Activated CD4-positive, alpha-beta T cell treated with anti-CD3 and anti-CD28 coated beads, Interleukin-2, amount 10 ng/mL, durations not matched to agents 24 days and 14 days (primary cell): ENCODE results near the gene ROR2. TPM values are rescaled to one million over a fixed set of nuclear protein-coding genes. Genes with fewer than 3 reads are reported as not detected.
A peak's percentile ranks its signal among the peaks of the same experiment; 100 is the strongest.
"Not testable (repeated sequence)": the region's sequence is repeated elsewhere in the genome, so short reads cannot be mapped to it uniquely, and the experiment has no call there.

Experiments used
- DNase-seq: peaks from one replicate; pipeline ENCODE4 v3.0.0; 2022
- H3K27ac Mint-ChIP-seq: one replicate; pipeline ENCODE4 v1.8.0; 2022; ENCODE audit warnings: mild to moderate bottlenecking, mixed read lengths
- H3K27me3 Mint-ChIP-seq: one replicate; pipeline ENCODE4 v1.8.0; 2022; ENCODE audit warnings: mixed read lengths
- H3K36me3 Mint-ChIP-seq: one replicate; pipeline ENCODE4 v1.8.0; 2022; ENCODE audit warnings: low read depth, mild to moderate bottlenecking, mixed read lengths
- H3K4me1 Mint-ChIP-seq: one replicate; pipeline ENCODE4 v1.8.0; 2021; ENCODE audit warnings: mixed read lengths
- H3K4me3 Mint-ChIP-seq: one replicate; pipeline ENCODE4 v1.8.0; 2022; ENCODE audit warnings: mild to moderate bottlenecking, moderate library complexity, mixed read lengths
- H3K9me3 Mint-ChIP-seq: one replicate; pipeline ENCODE4 v1.8.0; 2021; ENCODE audit warnings: mixed read lengths
- intact Hi-C: fragments of 100-400 bp; cut with micrococcal nuclease; formaldehyde crosslinking; loops from one replicate; pipeline ENCODE4 v1.15.1; 2023
- total RNA-seq: library from RNA; stranded (reverse); gene quantifications from 2 replicates; pipeline ENCODE4 v1.2.3, GENCODE V29; 2022

The ROR2 gene
- total RNA-seq, 1 donor from 2014 or later = 0.40 TPM

DNA sequence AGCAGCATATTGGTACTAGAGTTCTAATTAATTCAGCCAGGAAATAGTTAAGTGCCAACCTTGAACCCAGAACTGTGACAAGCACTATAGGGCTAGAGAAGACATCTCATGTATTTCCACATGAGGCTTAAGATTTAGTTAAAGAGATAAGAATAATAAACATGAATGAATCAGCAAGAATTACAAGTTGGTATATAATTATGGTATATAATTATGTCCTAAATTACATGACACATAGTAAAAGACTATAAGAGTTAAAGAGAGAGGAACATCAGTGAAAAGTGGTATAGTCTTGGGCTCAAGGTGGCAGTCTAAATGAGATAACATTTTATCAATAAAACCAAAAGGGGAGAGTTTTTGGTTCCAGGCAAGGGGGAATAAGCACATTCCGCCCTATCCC lies 303.3 kb downstream of the ROR2 start:
- Mint-ChIP-seq H3K9me3 (no peaks in the 10 kb centered on the region), H3K36me3 (no peaks in the 10 kb centered on the region), H3K27ac (no peak overlapping the region), H3K27me3 (peaks cover 13% of the 10 kb centered on the region), H3K4me3 (no peak overlapping the region), H3K4me1 (peaks cover 2% of the 10 kb centered on the region)
- DNase-seq = no peak
- intact Hi-C loops = no loop called here

- Mint-ChIP-seq H3K9me3 (no peaks in the 10 kb centered on the region), H3K4me1 (peaks cover 2% of the 10 kb centered on the region), H3K36me3 (no peaks in the 10 kb centered on the region), H3K27me3 (peaks cover 6% of the 10 kb centered on the region), H3K27ac (no peak overlapping the region), H3K4me3 (no peak overlapping the region)
- DNase-seq = no peak
- intact Hi-C loops = no loop called here
Measured at GRCh38 chr9:91644433-91644832, 305.6 kb downstream of the ROR2 start.

DNA sequence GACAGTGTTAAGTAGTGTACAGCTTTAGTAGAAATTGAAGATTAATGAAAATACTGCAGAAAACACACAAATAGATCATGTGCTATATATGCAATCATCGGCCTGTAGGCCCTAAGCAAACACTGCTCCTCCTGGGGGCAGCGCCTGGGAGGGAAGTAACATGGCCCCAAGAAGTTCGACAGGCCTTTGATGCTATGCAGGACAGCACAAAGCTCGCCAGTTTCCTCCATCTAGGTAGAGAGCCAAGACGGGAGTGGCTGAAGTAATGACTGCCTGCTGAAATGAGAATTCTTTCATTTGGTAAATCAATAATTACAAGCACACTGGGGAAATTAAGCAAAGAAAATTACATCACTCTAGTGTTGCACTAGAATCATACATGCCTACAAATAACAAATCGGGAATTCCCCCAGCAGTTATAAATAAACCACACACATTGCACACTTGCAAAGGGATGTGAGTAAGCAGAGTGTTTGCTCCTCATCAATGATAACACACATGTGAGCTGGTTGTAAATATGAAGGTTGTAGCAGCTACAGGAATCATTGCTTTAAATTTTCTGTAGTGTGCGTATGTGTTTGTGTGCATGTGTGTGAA lies 306.4 kb downstream of the ROR2 start:
- Mint-ChIP-seq H3K4me1 (peaks cover 2% of the 10 kb centered on the region), H3K36me3 (no peaks in the 10 kb centered on the region), H3K27me3 (peaks cover 4% of the 10 kb centered on the region), H3K4me3 (no peak overlapping the region), H3K27ac (no peak overlapping the region), H3K9me3 (no peaks in the 10 kb centered on the region)
- peak; percentile 49 for DNase-seq
- intact Hi-C loops = no loop called here

GRCh38 chr9:91642771-91643170 lies 307.3 kb downstream of the ROR2 start:
- H3K4me3 Mint-ChIP-seq = no peak overlapping the region
- H3K4me1 Mint-ChIP-seq = peaks cover 2% of the 10 kb centered on the region
- H3K27ac Mint-ChIP-seq = no peak overlapping the region
- H3K36me3 Mint-ChIP-seq = no peaks in the 10 kb centered on the region
- intact Hi-C loops = no loop called here
- peaks cover 11% of the 10 kb centered on the region for H3K27me3 Mint-ChIP-seq
- no peaks in the 10 kb centered on the region for H3K9me3 Mint-ChIP-seq
- DNase-seq = no peak

DNA sequence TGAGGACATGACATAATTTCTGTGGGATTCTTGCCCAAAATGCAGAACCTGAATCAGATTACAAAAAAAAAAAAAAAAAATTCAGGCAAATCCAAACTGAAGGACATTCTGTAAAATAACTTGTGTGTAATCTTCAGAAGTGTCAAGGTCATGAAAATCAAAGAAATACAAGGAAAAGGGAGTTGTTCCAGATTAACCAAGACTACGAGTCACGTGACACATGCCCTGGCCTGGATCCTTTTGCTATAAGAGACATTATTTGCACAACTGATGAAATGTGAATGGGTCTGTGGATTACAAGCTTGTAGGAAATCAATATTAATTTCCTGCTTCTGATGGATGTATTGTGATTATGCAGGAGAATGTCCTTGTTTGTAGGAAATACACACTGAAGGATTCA lies 309.6 kb downstream of the ROR2 start:
- Mint-ChIP-seq H3K27ac (no peak overlapping the region), H3K9me3 (no peaks in the 10 kb centered on the region), H3K36me3 (no peaks in the 10 kb centered on the region), H3K4me3 (no peak overlapping the region), H3K27me3 (peaks cover 19% of the 10 kb centered on the region), H3K4me1 (peaks cover 2% of the 10 kb centered on the region)
- no peak for DNase-seq
- intact Hi-C loops = no loop called here

DNA sequence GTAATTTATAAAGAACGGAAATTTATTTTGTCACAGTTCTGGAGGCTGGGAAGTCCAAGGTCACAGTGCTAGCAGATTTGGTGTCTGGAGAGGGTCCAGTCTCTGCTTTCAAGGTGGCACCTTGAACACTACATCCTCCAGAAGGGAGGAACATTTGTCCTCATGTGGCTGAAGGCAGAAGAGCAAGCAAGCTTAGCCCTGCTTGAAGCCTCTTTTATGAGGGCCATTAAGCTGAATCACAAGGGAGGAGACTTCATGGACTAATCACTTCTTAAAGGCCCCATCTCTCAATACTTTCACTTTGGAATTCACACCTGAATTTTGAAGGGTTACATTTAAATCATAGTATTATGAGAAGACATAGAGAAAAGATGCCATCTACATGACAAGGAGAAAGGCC lies 311.0 kb downstream of the ROR2 start:
- Mint-ChIP-seq H3K4me1 (peaks cover 2% of the 10 kb centered on the region), H3K4me3 (no peak overlapping the region), H3K27ac (no peak overlapping the region), H3K27me3 (peaks cover 23% of the 10 kb centered on the region), H3K36me3 (no peaks in the 10 kb centered on the region), H3K9me3 (no peaks in the 10 kb centered on the region)
- intact Hi-C loops = no loop called here
- DNase-seq = no peak

DNA sequence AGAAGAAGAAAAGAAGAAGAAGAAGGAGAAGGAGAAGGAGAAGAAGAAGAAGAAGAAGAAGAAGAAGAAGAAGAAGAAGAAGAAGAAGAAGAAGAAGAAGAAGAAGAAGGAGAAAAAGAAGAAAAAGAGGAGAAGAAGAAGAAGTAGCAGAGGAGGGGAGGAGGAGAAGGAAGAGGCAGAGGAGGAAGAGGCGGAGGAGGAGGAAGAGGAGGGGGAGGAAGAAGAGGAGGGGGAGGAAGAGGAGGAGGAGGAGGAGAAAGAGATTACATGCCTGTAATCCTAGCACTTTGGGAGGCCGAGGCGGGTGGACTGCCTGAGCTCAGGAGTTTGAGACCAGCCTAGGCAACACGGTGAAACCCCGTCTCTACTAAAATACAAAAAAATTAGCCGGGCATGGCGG lies 315.2 kb downstream of the ROR2 start:
- H3K9me3 Mint-ChIP-seq, H3K4me3 Mint-ChIP-seq, H3K4me1 Mint-ChIP-seq, H3K36me3 Mint-ChIP-seq, DNase-seq, H3K27ac Mint-ChIP-seq, intact Hi-C loops: not testable (repeated sequence)
- H3K27me3 Mint-ChIP-seq = peaks cover 38% of the 10 kb centered on the region

DNA sequence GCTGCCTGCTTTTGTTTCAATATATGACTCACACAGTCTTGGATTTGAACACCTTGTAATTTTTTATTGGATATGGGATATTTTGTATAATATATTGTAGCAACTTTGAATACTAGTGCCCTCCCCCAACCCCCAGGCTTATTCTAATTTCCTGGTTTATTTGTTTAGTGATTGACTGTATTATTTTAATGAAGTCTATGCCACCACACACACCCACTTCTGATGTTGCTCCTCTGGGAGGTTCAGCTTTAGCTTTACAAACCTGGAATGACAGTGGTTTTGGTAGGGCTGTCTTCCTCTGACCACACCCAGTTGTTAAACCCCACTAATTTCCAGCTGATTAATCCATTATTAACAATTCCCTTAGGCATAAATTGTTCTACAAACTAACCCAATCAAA lies 320.3 kb downstream of the ROR2 start:
- Mint-ChIP-seq H3K27me3 (peaks cover 40% of the 10 kb centered on the region), H3K27ac (no peak overlapping the region), H3K9me3 (peaks cover 3% of the 10 kb centered on the region), H3K4me1 (no peaks in the 10 kb centered on the region), H3K4me3 (no peak overlapping the region), H3K36me3 (no peaks in the 10 kb centered on the region)
- intact Hi-C loops = no loop called here
- no peak for DNase-seq

- intact Hi-C loops = no loop called here
- no peak overlapping the region for H3K27ac Mint-ChIP-seq
- no peak for DNase-seq
- peaks cover 35% of the 10 kb centered on the region for H3K27me3 Mint-ChIP-seq
- H3K4me3 Mint-ChIP-seq = no peak overlapping the region
- no peaks in the 10 kb centered on the region for H3K36me3 Mint-ChIP-seq
- peaks cover 3% of the 10 kb centered on the region for H3K9me3 Mint-ChIP-seq
- H3K4me1 Mint-ChIP-seq = no peaks in the 10 kb centered on the region
Measured at GRCh38 chr9:91628892-91629291, 321.1 kb downstream of the ROR2 start.

- Mint-ChIP-seq H3K27me3 (peaks cover 40% of the 10 kb centered on the region), H3K36me3 (no peaks in the 10 kb centered on the region), H3K4me1 (no peaks in the 10 kb centered on the region), H3K9me3 (peaks cover 3% of the 10 kb centered on the region), H3K27ac (no peak overlapping the region), H3K4me3 (no peak overlapping the region)
- intact Hi-C loops = no loop called here
- no peak for DNase-seq
Measured at GRCh38 chr9:91625331-91625730, 324.7 kb downstream of the ROR2 start.

- no peak for DNase-seq
- Mint-ChIP-seq H3K9me3 (no peaks in the 10 kb centered on the region), H3K4me1 (no peaks in the 10 kb centered on the region), H3K27ac (no peak overlapping the region), H3K4me3 (no peak overlapping the region), H3K27me3 (peaks cover 41% of the 10 kb centered on the region), H3K36me3 (no peaks in the 10 kb centered on the region)
- intact Hi-C loops = no loop called here
Measured at GRCh38 chr9:91623004-91623403, 327.0 kb downstream of the ROR2 start.

DNA sequence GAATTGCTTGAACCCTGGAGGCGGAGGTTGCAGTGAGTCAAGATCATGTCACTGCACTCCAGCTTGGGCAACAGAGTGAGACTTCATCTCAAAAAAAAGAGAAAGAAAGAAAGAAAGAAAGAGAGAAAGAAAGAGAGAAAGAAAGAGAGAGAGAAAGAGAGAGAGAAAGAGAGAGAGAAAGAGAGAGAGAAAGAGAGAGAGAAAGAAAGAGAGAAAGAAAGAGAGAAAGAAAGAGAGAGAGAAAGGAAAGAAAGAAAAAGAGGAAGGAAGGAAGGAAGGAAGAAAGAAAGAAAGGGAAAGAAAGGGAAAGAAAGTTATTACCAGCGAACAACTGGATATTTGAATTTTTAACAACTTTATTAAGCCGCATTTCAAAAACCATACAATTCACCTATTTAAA lies 327.9 kb downstream of the ROR2 start:
- DNase-seq, H3K9me3 Mint-ChIP-seq, H3K4me3 Mint-ChIP-seq, H3K27ac Mint-ChIP-seq, H3K36me3 Mint-ChIP-seq, H3K4me1 Mint-ChIP-seq, intact Hi-C loops: not testable (repeated sequence)
- H3K27me3 Mint-ChIP-seq = peaks cover 41% of the 10 kb centered on the region

DNA sequence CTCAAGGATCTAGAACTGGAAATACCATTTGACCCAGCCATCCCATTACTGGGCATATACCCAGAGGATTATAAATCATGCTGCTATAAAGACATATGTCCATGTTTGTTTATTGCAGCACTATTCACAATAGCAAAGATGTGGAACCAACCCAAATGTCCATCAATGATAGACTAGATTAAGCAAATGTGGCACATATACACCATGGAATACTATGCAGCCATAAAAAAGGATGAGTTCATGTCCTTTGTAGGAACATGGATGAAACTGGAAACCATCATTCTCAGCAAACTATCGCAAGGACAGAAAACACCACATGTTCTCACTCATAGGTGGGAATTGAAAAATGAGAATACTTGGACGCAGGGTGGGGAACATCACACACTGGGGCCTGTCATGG lies 336.0 kb downstream of the ROR2 start:
- H3K4me1 Mint-ChIP-seq, H3K27ac Mint-ChIP-seq, H3K9me3 Mint-ChIP-seq, H3K36me3 Mint-ChIP-seq, intact Hi-C loops, H3K4me3 Mint-ChIP-seq, DNase-seq: not testable (repeated sequence)
- H3K27me3 Mint-ChIP-seq = peaks cover 10% of the 10 kb centered on the region

- Mint-ChIP-seq H3K27me3 (peaks cover 8% of the 10 kb centered on the region), H3K4me3 (no peak overlapping the region), H3K9me3 (peaks cover 3% of the 10 kb centered on the region), H3K36me3 (no peaks in the 10 kb centered on the region), H3K27ac (no peak overlapping the region), H3K4me1 (no peaks in the 10 kb centered on the region)
- intact Hi-C loops = no loop called here
- no peak for DNase-seq
Measured at GRCh38 chr9:91611582-91611981, 338.4 kb downstream of the ROR2 start.

- Mint-ChIP-seq H3K27me3 (peaks cover 26% of the 10 kb centered on the region), H3K4me1 (no peaks in the 10 kb centered on the region), H3K9me3 (no peaks in the 10 kb centered on the region), H3K36me3 (no peaks in the 10 kb centered on the region), H3K4me3 (no peak overlapping the region), H3K27ac (no peak overlapping the region)
- DNase-seq = no peak
- intact Hi-C loops = no loop called here
Measured at GRCh38 chr9:91606255-91606995, 343.6 kb downstream of the ROR2 start.
